ENCODE results near the gene C1QTNF12. TPM values are rescaled to one million over a fixed set of nuclear protein-coding genes. Genes with fewer than 3 reads are reported as not detected.

C1QTNF12 gene
- total RNA-seq, 2 donors from 2014 or later: not detected

DNA sequence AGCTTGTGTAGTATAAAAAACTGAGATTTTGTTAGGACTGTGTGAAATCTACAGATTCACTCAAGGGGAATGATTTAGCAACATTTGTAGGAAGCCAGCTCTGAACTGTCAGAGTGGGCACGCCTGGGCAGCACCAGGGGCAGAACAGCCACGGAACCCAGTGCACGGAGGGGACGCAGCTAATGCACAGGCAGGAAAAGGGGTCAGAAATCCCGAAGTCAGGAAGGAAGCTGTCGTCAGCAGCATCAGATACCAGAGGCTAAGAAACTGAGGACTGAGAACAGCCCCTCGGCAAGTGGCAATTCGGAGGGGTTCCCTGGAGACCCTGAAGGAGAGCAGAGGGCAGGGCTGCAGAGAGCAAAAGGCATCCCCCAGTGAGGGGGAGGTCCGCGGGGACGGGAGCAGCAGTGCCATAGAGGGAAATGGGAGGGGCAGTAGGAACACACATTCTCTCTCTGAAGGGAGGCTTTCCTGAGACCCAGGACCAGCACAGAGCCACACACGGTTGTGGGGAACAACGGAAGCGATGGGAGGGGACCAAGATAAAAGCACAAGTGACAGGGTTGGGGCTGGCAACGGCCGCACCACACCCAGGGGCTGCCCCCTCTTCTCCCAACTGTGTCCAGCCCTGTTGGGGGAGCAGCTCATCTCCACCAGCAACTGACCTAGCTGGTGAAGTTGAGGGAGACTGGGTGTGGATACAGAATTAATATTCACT lies 14.5 kb upstream of the C1QTNF12 start:
- peaks cover 0 to 30% of the 10 kb centered on the region in 2 donors for H3K4me1 ChIP-seq
- TF ChIP-seq, protein P1, sequence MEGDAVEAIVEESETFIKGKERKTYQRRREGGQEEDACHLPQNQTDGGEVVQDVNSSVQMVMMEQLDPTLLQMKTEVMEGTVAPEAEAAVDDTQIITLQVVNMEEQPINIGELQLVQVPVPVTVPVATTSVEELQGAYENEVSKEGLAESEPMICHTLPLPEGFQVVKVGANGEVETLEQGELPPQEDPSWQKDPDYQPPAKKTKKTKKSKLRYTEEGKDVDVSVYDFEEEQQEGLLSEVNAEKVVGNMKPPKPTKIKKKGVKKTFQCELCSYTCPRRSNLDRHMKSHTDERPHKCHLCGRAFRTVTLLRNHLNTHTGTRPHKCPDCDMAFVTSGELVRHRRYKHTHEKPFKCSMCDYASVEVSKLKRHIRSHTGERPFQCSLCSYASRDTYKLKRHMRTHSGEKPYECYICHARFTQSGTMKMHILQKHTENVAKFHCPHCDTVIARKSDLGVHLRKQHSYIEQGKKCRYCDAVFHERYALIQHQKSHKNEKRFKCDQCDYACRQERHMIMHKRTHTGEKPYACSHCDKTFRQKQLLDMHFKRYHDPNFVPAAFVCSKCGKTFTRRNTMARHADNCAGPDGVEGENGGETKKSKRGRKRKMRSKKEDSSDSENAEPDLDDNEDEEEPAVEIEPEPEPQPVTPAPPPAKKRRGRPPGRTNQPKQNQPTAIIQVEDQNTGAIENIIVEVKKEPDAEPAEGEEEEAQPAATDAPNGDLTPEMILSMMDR (IDR thresholded peaks at IDR 0.05): no peak
- no peaks in the 10 kb centered on the region for H3K9me3 ChIP-seq
- H3K27ac ChIP-seq: peak overlapping the region in 1 of 2 donors; percentile 28
- H3K27me3 ChIP-seq: no peaks in the 10 kb centered on the region
- peaks cover 72% of the 10 kb centered on the region for H3K36me3 ChIP-seq
- no peak overlapping the region for H3K4me3 ChIP-seq
- DNase-seq (ENCODE audit: low spot score): no peak

DNA sequence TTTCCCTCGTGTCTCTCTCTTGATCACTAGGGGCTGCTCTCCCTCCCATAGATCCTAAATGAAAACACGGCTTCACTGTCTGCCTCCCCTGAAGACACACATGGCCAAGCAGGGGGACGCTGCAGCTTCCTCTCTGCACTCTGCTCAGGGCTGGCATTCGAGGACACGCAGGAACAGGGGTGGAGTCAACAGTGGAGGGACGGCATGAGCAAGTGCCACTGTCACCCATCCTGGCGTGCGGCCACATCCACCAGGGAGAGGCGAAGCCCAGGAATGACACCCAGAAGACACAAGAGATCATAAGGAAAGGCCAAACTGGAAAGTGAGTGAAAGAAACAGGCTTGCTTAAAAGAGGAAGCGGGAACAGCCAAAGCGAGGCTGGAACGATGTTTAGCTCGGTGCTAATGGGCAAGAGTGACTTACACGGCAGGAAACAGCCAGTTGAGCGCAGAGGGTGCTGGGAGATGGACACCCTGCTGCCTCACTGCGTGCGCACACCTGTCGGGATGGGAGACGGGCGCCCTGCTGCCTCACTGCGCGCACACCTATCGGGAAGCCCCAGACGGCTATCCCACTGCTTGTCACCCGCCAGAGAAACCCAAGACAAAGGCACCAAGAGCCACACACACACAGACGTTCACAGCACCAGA lies 13.6 kb upstream of the C1QTNF12 start:
- TF ChIP-seq, protein P1 (IDR thresholded peaks at IDR 0.05): no peak
- Histone ChIP-seq H3K4me3 (no peak overlapping the region), H3K36me3 (peaks cover 73% of the 10 kb centered on the region), H3K27me3 (no peaks in the 10 kb centered on the region), H3K9me3 (no peaks in the 10 kb centered on the region), H3K4me1 (peaks cover 0 to 30% of the 10 kb centered on the region in 2 donors), H3K27ac (peak overlapping the region; percentile 28 to 29)
- no peak for DNase-seq (ENCODE audit: low spot score)

DNA sequence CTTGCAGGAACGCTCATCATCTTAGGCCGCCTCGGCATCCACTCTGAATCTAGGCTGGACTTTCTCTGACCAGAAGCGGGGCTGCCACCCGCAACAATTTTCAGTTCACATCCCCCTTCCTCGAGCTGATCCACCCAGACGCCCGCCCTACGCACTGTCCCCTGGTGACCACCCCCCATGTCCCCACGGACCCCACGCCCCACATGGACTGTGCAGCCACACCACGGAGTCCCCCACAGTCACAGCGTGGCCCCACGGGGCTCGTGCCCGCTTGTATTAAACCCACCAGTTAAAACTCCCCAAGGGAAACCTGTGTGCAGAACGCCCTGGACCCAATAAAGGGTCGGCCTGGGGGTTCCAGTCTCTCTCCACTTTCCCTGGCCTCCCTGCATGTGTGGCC lies 13.0 kb upstream of the C1QTNF12 start:
- Histone ChIP-seq H3K27ac (peak overlapping the region in 1 of 2 donors; percentile 28), H3K36me3 (peaks cover 73% of the 10 kb centered on the region), H3K4me1 (peaks cover 0 to 30% of the 10 kb centered on the region in 2 donors), H3K27me3 (no peaks in the 10 kb centered on the region), H3K9me3 (no peaks in the 10 kb centered on the region), H3K4me3 (no peak overlapping the region)
- TF ChIP-seq, protein P1 (IDR thresholded peaks at IDR 0.05): no peak
- DNase-seq (ENCODE audit: low spot score): no peak

DNA sequence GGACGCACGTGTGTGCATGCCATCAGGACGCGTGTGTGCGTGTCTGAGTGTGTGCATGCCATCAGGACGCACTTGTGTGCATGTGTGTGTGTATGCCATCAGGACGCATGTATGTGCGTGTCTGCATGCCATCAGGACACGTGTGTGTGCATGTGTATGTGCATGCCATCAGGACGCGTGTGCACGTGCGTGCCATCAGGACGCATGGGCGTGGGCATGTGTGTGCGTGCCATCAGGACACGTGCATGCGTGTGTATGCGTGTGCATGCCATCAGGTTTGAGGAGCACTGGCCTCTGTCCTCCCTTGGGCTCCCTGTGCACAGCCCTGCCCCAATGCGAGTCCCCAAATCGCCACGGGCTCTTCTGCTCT lies 12.6 kb upstream of the C1QTNF12 start:
- no peak overlapping the region for H3K27ac ChIP-seq
- TF ChIP-seq, protein P1 (IDR thresholded peaks at IDR 0.05): no peak
- no peaks in the 10 kb centered on the region for H3K27me3 ChIP-seq
- H3K9me3 ChIP-seq: no peaks in the 10 kb centered on the region
- H3K4me3 ChIP-seq: no peak overlapping the region
- H3K4me1 ChIP-seq: peaks cover 0 to 30% of the 10 kb centered on the region in 2 donors
- H3K36me3 ChIP-seq: peaks cover 73% of the 10 kb centered on the region
- DNase-seq (ENCODE audit: low spot score): no peak

DNA sequence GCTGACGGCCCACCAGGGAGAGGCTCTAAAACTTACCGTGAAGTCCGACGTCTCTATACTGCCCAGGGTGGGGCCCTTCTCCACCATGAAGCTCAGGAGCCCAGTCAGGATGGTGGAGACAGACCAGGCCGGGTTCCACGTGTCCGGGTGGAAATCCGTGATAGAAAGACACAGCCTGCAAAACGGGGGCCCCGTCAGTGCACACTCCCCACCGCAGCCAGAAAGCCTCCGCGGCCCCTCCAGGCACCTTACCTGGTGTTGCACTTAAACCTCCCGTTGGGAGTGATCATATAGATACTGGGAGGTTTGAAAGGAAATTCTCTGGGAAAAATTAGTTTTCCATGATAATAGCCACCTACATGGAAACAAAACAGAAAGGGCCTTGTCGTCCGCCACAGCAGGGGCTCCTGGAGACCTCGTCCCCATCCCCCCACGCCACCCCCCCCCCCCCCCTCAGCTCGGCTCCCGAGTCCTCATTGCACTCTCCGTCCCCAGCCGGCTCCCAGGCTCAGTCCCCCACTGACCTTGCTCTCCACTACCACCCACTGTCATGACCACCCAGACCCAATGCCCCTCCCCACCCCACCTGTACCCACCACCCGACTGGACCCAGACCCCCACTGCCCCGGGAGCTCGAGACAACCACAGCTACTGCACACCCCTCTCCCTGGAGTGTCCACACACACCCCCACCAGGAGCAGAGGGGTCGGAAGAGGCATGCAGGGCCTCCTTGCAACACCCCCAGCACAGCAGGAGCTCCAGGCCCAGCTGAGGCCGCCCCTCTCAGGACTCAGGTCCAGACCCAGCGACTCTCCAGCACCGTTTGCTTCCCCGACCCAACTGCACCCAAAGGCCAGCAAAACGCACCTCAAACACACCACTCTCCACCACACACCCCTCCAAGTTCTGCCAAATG lies 10.7 kb upstream of the C1QTNF12 start:
- no peak for DNase-seq (ENCODE audit: low spot score)
- no peaks in the 10 kb centered on the region for H3K9me3 ChIP-seq
- H3K4me3 ChIP-seq: no peak overlapping the region
- H3K36me3 ChIP-seq: peaks cover 68% of the 10 kb centered on the region
- H3K27ac ChIP-seq: no peak overlapping the region
- TF ChIP-seq, protein P1 (IDR thresholded peaks at IDR 0.05): no peak
- no peaks in the 10 kb centered on the region for H3K27me3 ChIP-seq
- peaks cover 0 to 30% of the 10 kb centered on the region in 2 donors for H3K4me1 ChIP-seq
